ENCODE results near the gene ANO9.

GRCh38 chr11:368414-369335 is 73.1 kb downstream of the ANO9 start:
- TF ChIP-seq POLR2A (IDR thresholded peaks at IDR 0.05) (no peak), CTCF (IDR thresholded peaks at IDR 0.05) (no peak)

All from breast epithelium (tissue), 3 donors.